Pancreas (tissue), 10 donors: Measurements from ENCODE around the gene ANP32A. TPM values are rescaled to one million over a fixed set of nuclear protein-coding genes. Genes with fewer than 3 reads are reported as not detected.

Experiments
- ATAC-seq, 4 donors: fragments of 200-7000 bp; cut with Tn5 transposase; one replicate each; pipeline versions ENCODE4 v1.8.0 to v1.9.1; 2020; ENCODE audit warnings: mild to moderate bottlenecking in 4 of 4, moderate library complexity in 4 of 4
- DNase-seq, 6 donors: peaks; one replicate each; pipeline ENCODE4 v3.0.0-alpha.2; 2020
- FAIRE-seq: peaks from 2 replicates; lab custom pipeline; 2012; peaks lifted over from hg19 to GRCh38; lab: Jason Lieb, UNC
- H3K27ac ChIP-seq, 4 donors: fragments of 200-600 bp; sonication (generic); 1 replicate in 3 of 4; 2 replicates in 1 of 4; pipeline versions ENCODE4 v1.5.0 to v1.8.0; 2020
- H3K27me3 ChIP-seq, 4 donors: fragments of 200-600 bp; one replicate each; pipeline ENCODE4 v1.8.0; 2021
- H3K36me3 ChIP-seq, 3 donors: fragments of 200-600 bp; sonication (generic) in 1 of 3; one replicate each; pipeline versions ENCODE4 v1.5.0 to v1.8.0; 2020 to 2021
- H3K4me1 ChIP-seq, 3 donors: fragments of 200-600 bp; one replicate each; pipeline ENCODE4 v1.8.0; 2021
- H3K4me3 ChIP-seq, 4 donors: fragments of 200-600 bp; sonication (generic) in 2 of 4; one replicate each; pipeline versions ENCODE4 v1.5.0 to v1.8.0; 2020 to 2021
- H3K9me3 ChIP-seq, 4 donors: fragments of 200-600 bp; one replicate each; pipeline ENCODE4 v1.8.0; 2021
- CTCF ChIP-seq, 4 donors: fragments of 200-600 bp; sonication (generic) in 3 of 4; IDR thresholded peaks; one replicate each; pipeline versions ENCODE4 v1.5.0 to v1.8.0; 2021; ENCODE audit warnings: antibody characterized with exemption in 4 of 4
- WGBS, 2 donors: extraction: QIAGEN DNeasy Blood & Tissue Kit; methylation state at CpG; one replicate each; pipeline ENCODE4 v1.1.7; 2013; 5-methylcytosine and 5-hydroxymethylcytosine counted together
- intact Hi-C, 3 donors: fragments of 100-400 bp; cut with DNase I; formaldehyde crosslinking; loops; one replicate each; pipeline versions ENCODE4 v1.11.1 to v1.14.2; 2022
- polyA plus RNA-seq, 2 donors: library from polyadenylated mRNA; stranded (reverse); fragments of 200-250 nt; gene quantifications; one replicate each; pipeline ENCODE4 v1.2.3, GENCODE V29; 2013
- total RNA-seq, 6 donors: library from RNA; stranded (reverse); fragmentation: NEBNext Ultra II Directional in 4 of 6; extraction: Animal tissue kit (Norgen Biotek cat#: 25700) in 4 of 6; gene quantifications; one replicate each; pipeline versions ENCODE4 v1.2.1 to v1.2.4, GENCODE V29; 2021 to 2023
- donor health status: healthy with polysubstance abuse.
- donor health status: DM: no; HTN: no; CAD: no; lungs with moderate emphysema.
- donor health status: DM: no; HTN: no; CAD: no.
- donor health status: control.
- donor health status: control.
- donor health status: Bipolar disorder and iron deficiency.
- donor health status: DM: yes; HTN: yes; CAD: no.
- donor health status: DM: no; HTN: no; CAD: no.
- donor health status: DM: no; HTN: no; CAD: no.
- donor health status: DM: yes; HTN: yes; CAD: no.

The ANP32A gene
- total and polyA plus RNA-seq, 8 donors = 26.0 to 64.3 (median 41.3) TPM

DNA sequence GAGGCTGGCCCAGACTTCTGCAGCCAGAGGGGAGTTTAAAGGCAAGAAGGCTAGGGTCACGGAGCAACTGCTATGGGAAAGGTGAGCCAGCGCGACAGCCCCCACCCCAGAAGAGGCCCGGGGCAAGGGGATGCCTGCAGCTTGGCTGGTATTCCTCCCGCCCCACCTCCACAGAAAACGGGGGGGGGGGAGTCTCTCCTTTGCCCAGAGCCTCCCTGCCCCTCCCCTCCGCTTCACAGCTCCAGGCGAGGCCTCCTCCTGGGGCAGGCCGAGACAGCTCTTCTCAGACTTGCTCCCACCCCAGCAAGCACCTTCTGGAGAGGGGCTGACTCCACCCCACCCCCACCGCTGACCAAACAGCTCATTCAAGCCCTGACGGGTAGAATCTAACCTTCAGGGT is 13.4 kb downstream of the ANP32A start:
- ATAC-seq (no peak), FAIRE-seq (no peak), DNase-seq (peak in 2 of 6 donors; percentile 7 to 12)
- Histone ChIP-seq H3K9me3 (no peaks in the 10 kb centered on the region), H3K36me3 (no peaks in the 10 kb centered on the region), H3K4me3 (no peak overlapping the region), H3K4me1 (peaks cover 0 to 2% (median 2%) of the 10 kb centered on the region in 3 donors), H3K27me3 (no peaks in the 10 kb centered on the region), H3K27ac (no peak overlapping the region)
- WGBS, 2 donors = 74% methylated on average over 10 to 11 of the region's 11 CpGs
- intact Hi-C loops = no loop called here
- no peak for TF ChIP-seq CTCF (IDR thresholded peaks at IDR 0.05)

GRCh38 chr15:68806220-68807060 is 14.3 kb downstream of the ANP32A start:
- FAIRE-seq (no peak), DNase-seq (peak in 2 of 6 donors; percentile 7 to 8), ATAC-seq (peak in 1 of 4 donors; percentile 40)
- TF ChIP-seq CTCF (IDR thresholded peaks at IDR 0.05) = no peak
- no peak overlapping the region for H3K4me3 ChIP-seq
- no peaks in the 10 kb centered on the region for H3K9me3 ChIP-seq
- no peak overlapping the region for H3K27ac ChIP-seq
- intact Hi-C loops = no loop called here
- no peaks in the 10 kb centered on the region for H3K27me3 ChIP-seq
- no peaks in the 10 kb centered on the region for H3K36me3 ChIP-seq
- H3K4me1 ChIP-seq = peaks cover 0 to 3% (median 0%) of the 10 kb centered on the region in 3 donors
- 78 to 80% methylated on average over 9 of the region's 9 CpGs for WGBS, 2 donors

GRCh38 chr15:68802373-68802772 is 18.3 kb downstream of the ANP32A start:
- DNase-seq = no peak
- 76 to 87% methylated on average over 8 of the region's 8 CpGs for WGBS, 2 donors
- intact Hi-C loops = no loop called here

GRCh38 chr15:68801572-68802148 is 19.0 kb downstream of the ANP32A start:
- H3K9me3 ChIP-seq = no peaks in the 10 kb centered on the region
- H3K36me3 ChIP-seq = no peaks in the 10 kb centered on the region
- intact Hi-C loops = no loop called here
- H3K27ac ChIP-seq = no peak overlapping the region
- no peak for FAIRE-seq
- no peak for TF ChIP-seq CTCF (IDR thresholded peaks at IDR 0.05)
- no peak for ATAC-seq
- H3K4me1 ChIP-seq = peaks cover 0 to 3% (median 0%) of the 10 kb centered on the region in 3 donors
- no peak overlapping the region for H3K4me3 ChIP-seq
- DNase-seq = no peak
- 36 to 40% methylated on average over 4 of the region's 4 CpGs for WGBS, 2 donors
- H3K27me3 ChIP-seq = no peaks in the 10 kb centered on the region

More at GRCh38 chr15:68802373-68802772, 18.3 kb downstream of the ANP32A start:
- no peak for FAIRE-seq
- H3K36me3 ChIP-seq = no peaks in the 10 kb centered on the region
- H3K27me3 ChIP-seq = no peaks in the 10 kb centered on the region
- no peaks in the 10 kb centered on the region for H3K9me3 ChIP-seq
- H3K27ac ChIP-seq = no peak overlapping the region
- no peak overlapping the region for H3K4me3 ChIP-seq
- no peak for TF ChIP-seq CTCF (IDR thresholded peaks at IDR 0.05)
- peaks cover 0 to 3% (median 0%) of the 10 kb centered on the region in 3 donors for H3K4me1 ChIP-seq
- no peak for ATAC-seq
